ENCODE measurements around the gene ARF6. TPM values are rescaled to one million over a fixed set of nuclear protein-coding genes. Genes with fewer than 3 reads are reported as not detected.

Gene ARF6
- total and polyA plus RNA-seq, 10 of the 15 experiments (the other 5 are each of a cell fraction or from before 2014, with no cell fraction given) = 46.8 to 128 (median 71.9) TPM

- no peak for TF ChIP-seq MEF2B (IDR thresholded peaks at IDR 0.05; ENCODE audit: partially characterized antibody, poor library complexity, severe bottlenecking)
These were observed 47.1 kb downstream of the ARF6 start (continued) for GRCh38 chr14:49939884-49940510.

GRCh38 chr14:49940808-49941421 is 48.0 kb downstream of the ARF6 start:
- no peaks in the 10 kb centered on the region for H3K27me3 ChIP-seq (replicated peaks in 1 of 2; ENCODE audit: control insufficient read depth in 2 of 2, insufficient read depth in 2 of 2, low read length in 1 of 2)
- peak overlapping the region; percentile 51 for H2AFZ ChIP-seq (ENCODE audit: control insufficient read depth, low read depth, low read length)
- ATAC-seq = no peak
- no peak for FAIRE-seq
- H3K4me2 ChIP-seq (ENCODE audit: control insufficient read depth, insufficient read depth) = no peak overlapping the region; the same call in 1 of the 2 replicates
- in situ Hi-C loops (cut with MboI) (no loop called here), intact Hi-C loops (cut with micrococcal nuclease; ENCODE audit: unreplicated experiment) (no loop called here)
- ChIA-PET POLR2A (interaction anchor here (0.5 to 1.8 kb wide), 5 partner anchors 7 to 1949 kb away, joined by 3 to 8 read pairs (median 4); no protein-coding TSS in a partner anchor), RAD21 (ENCODE audit: unreplicated experiment) (interaction anchor here (0.6 to 1.1 kb wide), 4 partner anchors 30 to 60 kb away, joined by 3 to 4 read pairs (median 4); no protein-coding TSS in a partner anchor), CTCF (interaction anchor here (0.9 to 1.9 kb wide), 5 partner anchors 9 to 89 kb away, joined by 3 to 9 read pairs (median 3); partner anchors contain the start of gene NEMF), SMC1A (ENCODE audit: uncharacterized antibody, unreplicated experiment) (interaction anchor here (0.8 to 2.7 kb wide), 12 partner anchors 8 to 120 kb away, joined by 3 to 16 read pairs (median 4); no protein-coding TSS in a partner anchor)
- H3K36me3 ChIP-seq (ENCODE audit: control insufficient read depth in 2 of 2, insufficient read depth in 2 of 2, low read length in 1 of 2) = no peaks in the 10 kb centered on the region
- H4K20me1 ChIP-seq (ENCODE audit: control insufficient read depth, insufficient read depth) = no peaks in the 10 kb centered on the region
- peaks cover 1% of the 10 kb centered on the region; the same call in 2 of the 3 replicates for H3K9me3 ChIP-seq (replicated peaks; ENCODE audit: control insufficient read depth, insufficient read depth, low read length)
- 0 out of 2 replicates have a peak, but pooled peaks have one; percentile 17 for TF ChIP-seq RUNX3 (IDR thresholded peaks at IDR 0.05; ENCODE audit: low read length)
- TF ChIP-seq YBX1 (IDR thresholded peaks at IDR 0.05) = no peak
- TF ChIP-seq GABPA (IDR thresholded peaks at IDR 0.05; ENCODE audit: low read depth) = peak; percentile 62
- no peak for TF ChIP-seq NFIC (IDR thresholded peaks at IDR 0.05; ENCODE audit: low read depth, low read length)
- no peaks in the 10 kb centered on the region for H3K79me2 ChIP-seq (ENCODE audit: control insufficient read depth, insufficient read depth, low read length)
- H3K4me3 ChIP-seq = no peak overlapping the region
- no peak overlapping the region for H3K27ac ChIP-seq (ENCODE audit: control insufficient read depth, insufficient read depth)
- no peak overlapping the region for H3K9ac ChIP-seq (ENCODE audit: control insufficient read depth, insufficient read depth, low read length)
- H3K4me1 ChIP-seq (ENCODE audit: control insufficient read depth, insufficient read depth, low read length) = no peaks in the 10 kb centered on the region; the same call in none of the 2 replicates
- WGBS (ENCODE audit: insufficient coverage, insufficient replicate concordance, low lambda C conversion rate, missing lambda C conversion rate) = 46% methylated on average over 1 of the region's 1 CpG
- BruUV-seq (replicated peaks) = no TSS peak
- no peak for DNase-seq (ENCODE audit: low read depth, low spot score)
